HepG2 (cell line): ENCODE results near the gene GSTM4. TPM values are rescaled to one million over a fixed set of nuclear protein-coding genes. Genes with fewer than 3 reads are reported as not detected.

Experiments used
- ATAC-seq: fragments of 200-7000 bp; cut with Tn5 transposase; 3 replicates; pipeline ENCODE4 v1.9.1; 2020; ENCODE audit warnings: mild to moderate bottlenecking, moderate library complexity
- BruUV-seq: library from RNA; stranded (reverse); fragments of 400-500 nt; replicated peaks from 2 replicates; lab custom pipeline; 2021; lab: Mats Ljungman, UMichigan
- CTCF ChIA-PET: fragments of 300-600 bp; formaldehyde crosslinking; extraction: SDS; loops from one replicate; lab custom pipeline; 2021; ENCODE audit warnings: low total read pairs, inconsistent platforms, low intra/inter-chr PET ratio; lab: Yijun Ruan, JAX
- POLR2A ChIA-PET: fragments of 350-600 bp; sonication (Branson Sonifier 250); formaldehyde crosslinking; loops from one replicate; lab custom pipeline; 2020; ENCODE audit warnings: antibody characterized with exemption, inconsistent platforms; lab: Yijun Ruan, JAX
- DNase-seq: peaks from one replicate; pipeline ENCODE4 v3.0.0-alpha.2; 2015; ENCODE audit warnings: low spot score
- FAIRE-seq: peaks from 3 replicates; lab custom pipeline; 2011; peaks lifted over from hg19 to GRCh38; lab: Jason Lieb, UNC
- H2AFZ ChIP-seq: one replicate; pipeline ENCODE4 v1.6.1; 2011; ENCODE audit warnings: low read length, inconsistent platforms
- H3K27ac ChIP-seq: fragments of 300-600 bp; 3 replicates; pipeline ENCODE4 v1.8.0; 2011; ENCODE audit warnings: mixed run types, mild to moderate bottlenecking, mixed read lengths, low read length, inconsistent platforms; ENCODE audit not compliant: insufficient read depth; ENCODE audit errors: extremely low read length
- H3K27me3 ChIP-seq, 2 experiments: fragments of 200-600 bp in 1 of 2; 2 replicates in 1 of 2; 3 replicates in 1 of 2; pipeline versions ENCODE4 v1.6.0 to v1.8.0; 2011; ENCODE audit warnings: low read length in 2 of 2, mild to moderate bottlenecking in 2 of 2, moderate library complexity in 2 of 2, inconsistent platforms in 1 of 2; ENCODE audit not compliant: insufficient read depth in 2 of 2, control insufficient read depth in 1 of 2
- H3K36me3 ChIP-seq, 2 experiments: fragments of 200-600 bp in 1 of 2; replicated peaks in 1 of 2; 2 replicates in 1 of 2; 3 replicates in 1 of 2; pipeline versions ENCODE4 v1.5.1 to v1.8.0; 2011; ENCODE audit warnings: low read length in 2 of 2, inconsistent platforms in 1 of 2; ENCODE audit not compliant: insufficient read depth in 2 of 2, control insufficient read depth in 1 of 2
- H3K4me1 ChIP-seq: 2 replicates; pipeline ENCODE4 v1.5.1; 2012; ENCODE audit warnings: low read length, inconsistent platforms; ENCODE audit not compliant: insufficient read depth
- H3K4me2 ChIP-seq: 2 replicates; pipeline ENCODE4 v1.6.0; 2011; ENCODE audit warnings: low read depth, low read length, inconsistent platforms
- H3K4me3 ChIP-seq, 3 experiments: fragments of 200-600 bp in 1 of 3; sonication (generic), shearing (Covaris generic) in 1 of 3; replicated peaks in 1 of 3; 2 replicates each; pipeline ENCODE4 v1.5.1; 2011 to 2016; ENCODE audit warnings: low read length in 3 of 3, inconsistent platforms in 2 of 3, low read depth in 2 of 3, mild to moderate bottlenecking in 2 of 3, control low read depth in 1 of 3, mixed read lengths in 1 of 3; ENCODE audit not compliant: insufficient read depth in 1 of 3
- H3K79me2 ChIP-seq: one replicate; pipeline ENCODE4 v1.6.1; 2011; ENCODE audit warnings: low read length, inconsistent platforms; ENCODE audit not compliant: insufficient read depth
- H3K9ac ChIP-seq: 2 replicates; pipeline ENCODE4 v1.6.0; 2011; ENCODE audit warnings: mild to moderate bottlenecking, low read depth, low read length, inconsistent platforms; ENCODE audit not compliant: insufficient read depth
- H3K9me3 ChIP-seq: 2 replicates; pipeline ENCODE4 v1.5.1; 2012; ENCODE audit warnings: mild to moderate bottlenecking, low read length
- H4K20me1 ChIP-seq: 2 replicates; pipeline ENCODE4 v1.6.0; 2011; ENCODE audit warnings: inconsistent platforms, mild to moderate bottlenecking, low read length, moderate library complexity; ENCODE audit not compliant: insufficient read depth
- ATF7-NPFF ChIP-seq: sonication (generic); formaldehyde crosslinking; IDR thresholded peaks from 2 replicates; pipeline ENCODE4 v1.8.1; 2023; ENCODE audit warnings: mild to moderate bottlenecking, low read depth, missing genetic modification reagents, moderate library complexity
- BCL6 ChIP-seq: IDR thresholded peaks from 2 replicates; pipeline ENCODE4 v1.6.1; 2016; ENCODE audit warnings: missing genetic modification reagents, missing compliant biosample characterization
- GPN1 ChIP-seq: sonication (generic); formaldehyde crosslinking; IDR thresholded peaks from 2 replicates; pipeline ENCODE4 v1.5.1; 2020; ENCODE audit warnings: missing genetic modification reagents, borderline replicate concordance
- HINFP ChIP-seq: sonication (generic); formaldehyde crosslinking; IDR thresholded peaks from 2 replicates; pipeline ENCODE4 v1.4.0; 2020; ENCODE audit warnings: low read depth, mild to moderate bottlenecking, missing genetic modification reagents
- IKZF5 ChIP-seq: IDR thresholded peaks from 2 replicates; pipeline ENCODE4 v1.6.1; 2018; ENCODE audit warnings: missing genetic modification reagents, mild to moderate bottlenecking, missing compliant biosample characterization
- IRF2 ChIP-seq: IDR thresholded peaks from 2 replicates; pipeline ENCODE4 v1.6.1; 2018; ENCODE audit warnings: missing genetic modification reagents, missing compliant biosample characterization
- KAT8 ChIP-seq: IDR thresholded peaks from 2 replicates; pipeline ENCODE4 v1.6.1; 2016; ENCODE audit warnings: missing genetic modification reagents, missing compliant biosample characterization
- MXD1 ChIP-seq: sonication (generic); formaldehyde crosslinking; IDR thresholded peaks from 2 replicates; pipeline ENCODE4 v1.4.0; 2020; ENCODE audit warnings: mild to moderate bottlenecking, missing genetic modification reagents
- PHB2 ChIP-seq: fragments of 450-650 bp; IDR thresholded peaks from 2 replicates; pipeline ENCODE4 v1.6.1; 2018; ENCODE audit not compliant: partially characterized antibody
- SIN3B ChIP-seq: fragments of 150-350 bp; IDR thresholded peaks from 2 replicates; pipeline ENCODE4 v1.6.1; 2014; ENCODE audit warnings: low read length
- SSRP1 ChIP-seq: IDR thresholded peaks from 2 replicates; pipeline ENCODE4 v1.6.1; 2016; ENCODE audit warnings: control low read depth
- TOE1 ChIP-seq: sonication (generic); formaldehyde crosslinking; IDR thresholded peaks from 2 replicates; pipeline ENCODE4 v1.4.0; 2020; ENCODE audit warnings: mild to moderate bottlenecking, missing genetic modification reagents
- ZBTB7B ChIP-seq: sonication (generic); formaldehyde crosslinking; IDR thresholded peaks from 2 replicates; pipeline ENCODE4 v1.4.0; 2020; ENCODE audit warnings: missing genetic modification reagents
- ZC3H4 ChIP-seq: sonication (generic); formaldehyde crosslinking; IDR thresholded peaks from 2 replicates; pipeline ENCODE4 v1.4.0; 2020; ENCODE audit warnings: missing genetic modification reagents, borderline replicate concordance
- ZFP1 ChIP-seq: IDR thresholded peaks from 2 replicates; pipeline ENCODE4 v1.6.1; 2016
- ZNF3 ChIP-seq: IDR thresholded peaks from 2 replicates; pipeline ENCODE4 v1.7.0; 2017; ENCODE audit warnings: inconsistent platforms
- ZNF44 ChIP-seq: sonication (generic); formaldehyde crosslinking; IDR thresholded peaks from 2 replicates; pipeline ENCODE4 v1.5.1; 2020; ENCODE audit warnings: mild to moderate bottlenecking, missing genetic modification reagents
- ZNF564 ChIP-seq: sonication (generic); formaldehyde crosslinking; IDR thresholded peaks from 2 replicates; pipeline ENCODE4 v1.8.1; 2023; ENCODE audit warnings: mild to moderate bottlenecking, missing genetic modification reagents
- ZNF619 ChIP-seq: sonication (generic); formaldehyde crosslinking; IDR thresholded peaks from 2 replicates; pipeline ENCODE4 v1.4.0; 2020; ENCODE audit warnings: mild to moderate bottlenecking, missing genetic modification reagents
- ZNF792 ChIP-seq: IDR thresholded peaks from 2 replicates; pipeline ENCODE4 v1.6.1; 2016
- WGBS: methylation state at CpG from one replicate; pipeline ENCODE4 v1.1.6; 2017; ENCODE audit warnings: low lambda C conversion rate; 5-methylcytosine and 5-hydroxymethylcytosine counted together
- in situ Hi-C: cut with HindIII; loops from 2 replicates; pipeline ENCODE4 v1.10.0; 2017; ENCODE audit warnings: low pct_unique_long_range_greater_than_20kb; ENCODE audit not compliant: extremely low pct_ligation_motif_present
- intact Hi-C: fragments of 100-400 bp; cut with micrococcal nuclease; formaldehyde crosslinking; loops from one replicate; pipeline ENCODE4 v1.10.0; 2022; ENCODE audit not compliant: unreplicated experiment
- polyA plus RNA-seq, 8 experiments: library from polyadenylated mRNA; depleted of rRNA in 3 of 8; stranded (reverse) in 7 of 8; unstranded in 1 of 8; fragments of >200 nt; fragmentation: Illumina TruSeq in 4 of 8; extraction: Trizol in 4 of 8; gene quantifications; 2 replicates each; pipeline versions ENCODE4 v1.2.1 to v1.2.3, GENCODE V29; 2011 to 2016; ENCODE audit warnings: low read depth in 4 of 8, missing spikeins in 1 of 8, mixed read lengths in 1 of 8; ENCODE audit not compliant: insufficient read depth in 1 of 8
- total RNA-seq, 5 experiments: library from RNA; depleted of rRNA; stranded (reverse); fragments of >200 nt; fragmentation: Illumina TruSeq; extraction: Trizol; gene quantifications; 2 replicates each; pipeline ENCODE4 v1.2.3, GENCODE V29; 2016; ENCODE audit warnings: low read depth in 1 of 5
- TF ChIP-seq, protein P1 (sequence below): sonication (generic); formaldehyde crosslinking; IDR thresholded peaks from 2 replicates; pipeline ENCODE4 v1.4.0; 2020; ENCODE audit warnings: mild to moderate bottlenecking, missing genetic modification reagents

Gene GSTM4
- total and polyA plus RNA-seq, 2 of the 13 experiments (the other 11 are each of a cell fraction or from before 2014, with no cell fraction given): 25.3 to 40.8 TPM

GRCh38 chr1:109649491-109649914, 6.4 kb upstream of the GSTM4 start (continued):
- TF ChIP-seq TOE1: no peak

DNA sequence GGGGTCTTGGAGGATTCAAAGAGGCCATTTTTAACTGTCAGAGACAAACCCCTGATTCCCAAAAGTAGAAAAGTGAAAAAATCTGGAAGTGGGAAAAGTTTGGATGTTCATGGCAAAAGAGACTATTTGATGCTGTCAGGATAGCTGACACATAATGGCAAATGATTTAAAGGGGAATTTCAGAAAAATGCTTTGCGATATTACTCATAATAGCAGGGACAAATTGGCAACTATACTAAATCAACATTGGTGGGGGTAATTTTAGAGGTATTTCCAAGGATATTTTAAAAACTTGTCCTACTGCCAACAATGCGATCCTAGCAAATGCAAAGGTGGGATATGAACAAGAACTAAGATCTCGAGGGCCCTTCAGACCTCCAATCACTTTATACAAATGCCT, 5.3 kb upstream of the GSTM4 start:
- no peak overlapping the region for H2AFZ ChIP-seq
- in situ Hi-C loops (no loop called here), intact Hi-C loops (no loop called here)
- WGBS: 74% methylated on average over 3 of the region's 3 CpGs
- TF ChIP-seq HINFP (no peak), BCL6 (CRISPR knock-in tag) (no peak), KAT8 (CRISPR knock-in tag) (no peak), IKZF5 (CRISPR knock-in tag) (no peak), ZNF619 (CRISPR knock-in tag) (no peak), ZBTB7B (no peak), GPN1 (CRISPR knock-in tag) (no peak), ZNF3 (CRISPR knock-in tag) (no peak), PHB2 (no peak), IRF2 (CRISPR knock-in tag) (no peak), ZC3H4 (CRISPR knock-in tag) (no peak), ATF7-NPFF (no peak), ZNF564 (CRISPR knock-in tag) (no peak), ZFP1 (CRISPR knock-in tag) (no peak), ZNF44 (CRISPR knock-in tag) (no peak), MXD1 (CRISPR knock-in tag) (no peak), SSRP1 (CRISPR knock-in tag) (no peak), ZNF792 (CRISPR knock-in tag) (no peak), SIN3B (no peak)
- TF ChIP-seq, protein P1, sequence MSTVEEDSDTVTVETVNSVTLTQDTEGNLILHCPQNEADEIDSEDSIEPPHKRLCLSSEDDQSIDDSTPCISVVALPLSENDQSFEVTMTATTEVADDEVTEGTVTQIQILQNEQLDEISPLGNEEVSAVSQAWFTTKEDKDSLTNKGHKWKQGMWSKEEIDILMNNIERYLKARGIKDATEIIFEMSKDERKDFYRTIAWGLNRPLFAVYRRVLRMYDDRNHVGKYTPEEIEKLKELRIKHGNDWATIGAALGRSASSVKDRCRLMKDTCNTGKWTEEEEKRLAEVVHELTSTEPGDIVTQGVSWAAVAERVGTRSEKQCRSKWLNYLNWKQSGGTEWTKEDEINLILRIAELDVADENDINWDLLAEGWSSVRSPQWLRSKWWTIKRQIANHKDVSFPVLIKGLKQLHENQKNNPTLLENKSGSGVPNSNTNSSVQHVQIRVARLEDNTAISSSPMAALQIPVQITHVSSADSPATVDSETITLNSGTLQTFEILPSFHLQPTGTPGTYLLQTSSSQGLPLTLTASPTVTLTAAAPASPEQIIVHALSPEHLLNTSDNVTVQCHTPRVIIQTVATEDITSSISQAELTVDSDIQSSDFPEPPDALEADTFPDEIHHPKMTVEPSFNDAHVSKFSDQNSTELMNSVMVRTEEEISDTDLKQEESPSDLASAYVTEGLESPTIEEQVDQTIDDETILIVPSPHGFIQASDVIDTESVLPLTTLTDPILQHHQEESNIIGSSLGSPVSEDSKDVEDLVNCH: no peak
- H3K27me3 ChIP-seq: 0 out of 5 replicates have a peak, but pooled peaks cover 0 to 4% of the 10 kb centered on the region in 2 experiments
- no peak overlapping the region for H3K27ac ChIP-seq
- POLR2A ChIA-PET: interaction anchor here (1.4 kb wide), 1 partner anchor 11 kb away, joined by 3 read pairs; no protein-coding TSS in a partner anchor
- H3K4me2 ChIP-seq: no peak overlapping the region
- FAIRE-seq (no peak), ATAC-seq (no peak), DNase-seq (no peak)
- H4K20me1 ChIP-seq: no peaks in the 10 kb centered on the region
- CTCF ChIA-PET: no interaction called here
- no peaks in the 10 kb centered on the region for H3K36me3 ChIP-seq
- no peak overlapping the region for H3K9ac ChIP-seq
- H3K4me1 ChIP-seq: peaks cover 12% of the 10 kb centered on the region
- no peak overlapping the region for H3K4me3 ChIP-seq
- no peaks in the 10 kb centered on the region for H3K79me2 ChIP-seq
- BruUV-seq: no TSS peak
- H3K9me3 ChIP-seq: no peaks in the 10 kb centered on the region
